ENCODE data around the gene PLEKHG4.

- no peak for TF ChIP-seq CTCF (IDR thresholded peaks at IDR 0.05; ENCODE audit: borderline replicate concordance, extremely low read depth, low read length, poor library complexity, severe bottlenecking)
- TF ChIP-seq EZH2 (IDR thresholded peaks at IDR 0.05; ENCODE audit: borderline replicate concordance, low read depth, low read length, severe bottlenecking): no peak
These were observed 33.4 kb downstream of the PLEKHG4 start for GRCh38 chr16:67312719-67313118.
